CD14-positive monocyte (primary cell): ENCODE measurements around the gene ZNF710. TPM values are rescaled to one million over a fixed set of nuclear protein-coding genes. Genes with fewer than 3 reads are reported as not detected.

Experiments used
- DNase-seq, 3 donors: peaks; one replicate each; pipeline ENCODE4 v3.0.0-alpha.2; 2011 to 2022
- H2AFZ ChIP-seq: 2 replicates; pipeline ENCODE4 v1.6.0; 2012; ENCODE audit warnings: mild to moderate bottlenecking, low read depth, low read length, inconsistent platforms; ENCODE audit not compliant: insufficient read depth, poor library complexity, severe bottlenecking
- H3K27ac ChIP-seq, 2 donors: 1 replicate in 1 of 2; 2 replicates in 1 of 2; pipeline ENCODE4 v1.5.1; 2012 to 2013; ENCODE audit warnings: low read length in 2 of 2, control low read depth in 1 of 2, inconsistent platforms in 1 of 2, low read depth in 1 of 2, mild to moderate bottlenecking in 1 of 2
- H3K27me3 ChIP-seq, 2 donors: one replicate each; pipeline versions ENCODE4 v1.6.0 to v1.6.1; 2011 to 2013; ENCODE audit warnings: low read length in 2 of 2; ENCODE audit not compliant: control insufficient read depth in 2 of 2, insufficient read depth in 2 of 2
- H3K36me3 ChIP-seq, 2 donors: replicated peaks in 1 of 2; 1 replicate in 1 of 2; 2 replicates in 1 of 2; pipeline versions ENCODE4 v1.5.1 to v1.6.1; 2012 to 2013; ENCODE audit warnings: low read length in 2 of 2, control low read depth in 1 of 2, inconsistent platforms in 1 of 2, mild to moderate bottlenecking in 1 of 2; ENCODE audit not compliant: insufficient read depth in 2 of 2, control insufficient read depth in 1 of 2
- H3K4me1 ChIP-seq, 2 donors: 1 replicate in 1 of 2; 2 replicates in 1 of 2; pipeline versions ENCODE4 v1.5.1 to v1.6.1; 2012 to 2013; ENCODE audit warnings: low read length in 2 of 2, control low read depth in 1 of 2, inconsistent platforms in 1 of 2, mild to moderate bottlenecking in 1 of 2, moderate library complexity in 1 of 2; ENCODE audit not compliant: insufficient read depth in 2 of 2, control insufficient read depth in 1 of 2
- H3K4me2 ChIP-seq: replicated peaks from 2 replicates; pipeline ENCODE3; 2012; ENCODE audit warnings: low read length, moderate library complexity, mild to moderate bottlenecking; ENCODE audit not compliant: poor library complexity, severe bottlenecking; ENCODE audit errors: extremely low read depth
- H3K4me3 ChIP-seq, 3 experiments: fragments of 200-600 bp in 1 of 3; sonication (generic) in 1 of 3; replicated peaks in 1 of 3; 1 replicate in 2 of 3; 2 replicates in 1 of 3; pipeline ENCODE4 v1.5.1; 2011 to 2013; ENCODE audit warnings: low read length in 3 of 3, mild to moderate bottlenecking in 3 of 3, control low read depth in 2 of 3, low read depth in 2 of 3, inconsistent platforms in 1 of 3, moderate library complexity in 1 of 3
- H3K79me2 ChIP-seq: 2 replicates; pipeline ENCODE4 v1.6.0; 2012; ENCODE audit warnings: mild to moderate bottlenecking, control low read depth, inconsistent platforms, low read length, moderate library complexity; ENCODE audit not compliant: insufficient read depth
- H3K9ac ChIP-seq: 2 replicates; pipeline ENCODE4 v1.6.0; 2017; ENCODE audit warnings: low read length, mild to moderate bottlenecking; ENCODE audit not compliant: insufficient read depth, poor library complexity, severe bottlenecking
- H3K9me3 ChIP-seq, 2 donors: replicated peaks in 1 of 2; 1 replicate in 1 of 2; 2 replicates in 1 of 2; pipeline versions ENCODE4 v1.5.1 to v1.6.1; 2012 to 2013; ENCODE audit warnings: low read length in 2 of 2, control low read depth in 1 of 2; ENCODE audit not compliant: control insufficient read depth in 1 of 2, insufficient read depth in 1 of 2
- H4K20me1 ChIP-seq: 2 replicates; pipeline ENCODE4 v1.6.0; 2012; ENCODE audit warnings: mild to moderate bottlenecking, low read length, control low read depth, moderate library complexity; ENCODE audit not compliant: insufficient read depth
- H3K27ac Mint-ChIP-seq, 7 donors: one replicate each; pipeline ENCODE4 v1.8.0; 2020; ENCODE audit warnings: mild to moderate bottlenecking in 7 of 7, mixed read lengths in 7 of 7, moderate library complexity in 6 of 7, inconsistent platforms in 2 of 7
- H3K27me3 Mint-ChIP-seq, 3 donors: one replicate each; pipeline ENCODE4 v1.8.0; 2021 to 2022; ENCODE audit warnings: low read depth in 3 of 3, mild to moderate bottlenecking in 3 of 3, mixed read lengths in 3 of 3, moderate library complexity in 3 of 3, inconsistent platforms in 1 of 3
- H3K36me3 Mint-ChIP-seq, 2 donors: one replicate each; pipeline ENCODE4 v1.8.0; 2020; ENCODE audit warnings: mixed read lengths in 2 of 2, inconsistent platforms in 1 of 2, mild to moderate bottlenecking in 1 of 2
- H3K4me1 Mint-ChIP-seq: one replicate; pipeline ENCODE4 v1.8.0; 2020; ENCODE audit warnings: mild to moderate bottlenecking, mixed read lengths
- H3K4me3 Mint-ChIP-seq, 2 donors: one replicate each; pipeline ENCODE4 v1.8.0; 2020; ENCODE audit warnings: mild to moderate bottlenecking in 2 of 2, mixed read lengths in 2 of 2, moderate library complexity in 1 of 2
- H3K9me3 Mint-ChIP-seq, 7 donors: one replicate each; pipeline ENCODE4 v1.8.0; 2020 to 2022; ENCODE audit warnings: mixed read lengths in 7 of 7, mild to moderate bottlenecking in 6 of 7, moderate library complexity in 6 of 7, inconsistent platforms in 2 of 7
- WGBS: methylation state at CpG from one replicate; pipeline ENCODE4 v1.1.5; 2013; ENCODE audit warnings: missing lambda C conversion rate; ENCODE audit not compliant: insufficient coverage; 5-methylcytosine and 5-hydroxymethylcytosine counted together
- intact Hi-C, 2 donors: fragments of 100-400 bp; cut with micrococcal nuclease; formaldehyde crosslinking; loops; one replicate each; pipeline versions ENCODE4 v1.15.0 to v1.15.1; 2023
- polyA plus RNA-seq, 3 donors: library from polyadenylated mRNA; depleted of rRNA in 1 of 3; unstranded in 2 of 3; stranded (reverse) in 1 of 3; fragments of 300-500 nt in 2 of 3; fragments of >200 nt in 1 of 3; fragmentation: Illumina TruSeq in 2 of 3; gene quantifications; 1 replicate in 2 of 3; 2 replicates in 1 of 3; pipeline ENCODE4 v1.2.3, GENCODE V29; 2012 to 2021
- TF ChIP-seq, protein P1 (sequence below): fragments of 200-600 bp; IDR thresholded peaks from one replicate; pipeline ENCODE4 v1.8.0; 2022; ENCODE audit warnings: antibody characterized with exemption, mild to moderate bottlenecking

The ZNF710 gene
- polyA plus RNA-seq, 3 donors = 3.4 to 45.6 (median 4.8) TPM

DNA sequence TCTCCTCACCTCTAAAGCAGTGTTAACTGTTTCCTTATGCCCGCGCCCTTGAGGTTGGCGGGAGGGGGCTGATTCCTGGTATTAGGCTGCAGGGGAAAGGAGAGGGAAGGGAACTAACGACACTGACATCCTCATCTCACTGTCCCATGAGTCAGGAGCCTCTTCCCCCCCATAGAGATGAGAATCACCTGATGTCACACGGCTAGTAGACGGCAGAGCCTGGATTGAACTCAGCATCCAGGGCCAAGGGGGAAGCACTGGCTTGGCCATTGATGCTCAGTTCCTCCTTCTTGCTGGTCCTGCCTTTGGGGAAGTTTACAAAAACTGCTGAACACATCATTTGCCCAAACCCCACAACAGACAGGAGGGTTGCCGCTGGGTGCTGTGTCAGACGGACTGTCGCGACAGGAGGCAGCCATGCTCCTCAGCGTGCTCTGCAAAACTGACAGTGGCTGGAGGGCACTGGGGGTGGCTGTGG lies 62.7 kb downstream of the ZNF710 start:
- no peaks in the 10 kb centered on the region for H3K9me3 ChIP-seq
- H3K4me2 ChIP-seq = peak overlapping the region; percentile 70
- H3K79me2 ChIP-seq = peaks cover 76% of the 10 kb centered on the region
- H3K27me3 ChIP-seq = no peaks in the 10 kb centered on the region
- Mint-ChIP-seq H3K4me3 (peak overlapping the region; percentile 50 to 64), H3K36me3 (peaks cover 22 to 42% of the 10 kb centered on the region in 2 donors), H3K9me3 (no peaks in the 10 kb centered on the region), H3K27ac (peak overlapping the region; percentile 95 to 99 (median 97)), H3K27me3 (peaks cover 0 to 4% (median 0%) of the 10 kb centered on the region in 3 donors), H3K4me1 (peaks cover 75% of the 10 kb centered on the region)
- H3K4me3 ChIP-seq = peak overlapping the region in 1 of 3 experiments; percentile 62
- TF ChIP-seq, protein P1, sequence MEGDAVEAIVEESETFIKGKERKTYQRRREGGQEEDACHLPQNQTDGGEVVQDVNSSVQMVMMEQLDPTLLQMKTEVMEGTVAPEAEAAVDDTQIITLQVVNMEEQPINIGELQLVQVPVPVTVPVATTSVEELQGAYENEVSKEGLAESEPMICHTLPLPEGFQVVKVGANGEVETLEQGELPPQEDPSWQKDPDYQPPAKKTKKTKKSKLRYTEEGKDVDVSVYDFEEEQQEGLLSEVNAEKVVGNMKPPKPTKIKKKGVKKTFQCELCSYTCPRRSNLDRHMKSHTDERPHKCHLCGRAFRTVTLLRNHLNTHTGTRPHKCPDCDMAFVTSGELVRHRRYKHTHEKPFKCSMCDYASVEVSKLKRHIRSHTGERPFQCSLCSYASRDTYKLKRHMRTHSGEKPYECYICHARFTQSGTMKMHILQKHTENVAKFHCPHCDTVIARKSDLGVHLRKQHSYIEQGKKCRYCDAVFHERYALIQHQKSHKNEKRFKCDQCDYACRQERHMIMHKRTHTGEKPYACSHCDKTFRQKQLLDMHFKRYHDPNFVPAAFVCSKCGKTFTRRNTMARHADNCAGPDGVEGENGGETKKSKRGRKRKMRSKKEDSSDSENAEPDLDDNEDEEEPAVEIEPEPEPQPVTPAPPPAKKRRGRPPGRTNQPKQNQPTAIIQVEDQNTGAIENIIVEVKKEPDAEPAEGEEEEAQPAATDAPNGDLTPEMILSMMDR = no peak
- intact Hi-C loops = loop anchor here in 1 of 2 donors (5.0 kb wide), 1 partner anchor 172 kb away; the partner anchor contains the start of gene AP3S2
- H3K9ac ChIP-seq = peak overlapping the region; percentile 70
- no peak overlapping the region for H2AFZ ChIP-seq
- DNase-seq = peak; percentile 95 to 99 (median 98)
- H3K27ac ChIP-seq = peak overlapping the region; percentile 91 to 96
- peaks cover 80 to 93% of the 10 kb centered on the region in 2 donors for H3K4me1 ChIP-seq
- WGBS = 0% methylated on average over 2 of the region's 11 CpGs
- H4K20me1 ChIP-seq = no peaks in the 10 kb centered on the region
- peaks cover 23 to 25% of the 10 kb centered on the region in 2 donors for H3K36me3 ChIP-seq

DNA sequence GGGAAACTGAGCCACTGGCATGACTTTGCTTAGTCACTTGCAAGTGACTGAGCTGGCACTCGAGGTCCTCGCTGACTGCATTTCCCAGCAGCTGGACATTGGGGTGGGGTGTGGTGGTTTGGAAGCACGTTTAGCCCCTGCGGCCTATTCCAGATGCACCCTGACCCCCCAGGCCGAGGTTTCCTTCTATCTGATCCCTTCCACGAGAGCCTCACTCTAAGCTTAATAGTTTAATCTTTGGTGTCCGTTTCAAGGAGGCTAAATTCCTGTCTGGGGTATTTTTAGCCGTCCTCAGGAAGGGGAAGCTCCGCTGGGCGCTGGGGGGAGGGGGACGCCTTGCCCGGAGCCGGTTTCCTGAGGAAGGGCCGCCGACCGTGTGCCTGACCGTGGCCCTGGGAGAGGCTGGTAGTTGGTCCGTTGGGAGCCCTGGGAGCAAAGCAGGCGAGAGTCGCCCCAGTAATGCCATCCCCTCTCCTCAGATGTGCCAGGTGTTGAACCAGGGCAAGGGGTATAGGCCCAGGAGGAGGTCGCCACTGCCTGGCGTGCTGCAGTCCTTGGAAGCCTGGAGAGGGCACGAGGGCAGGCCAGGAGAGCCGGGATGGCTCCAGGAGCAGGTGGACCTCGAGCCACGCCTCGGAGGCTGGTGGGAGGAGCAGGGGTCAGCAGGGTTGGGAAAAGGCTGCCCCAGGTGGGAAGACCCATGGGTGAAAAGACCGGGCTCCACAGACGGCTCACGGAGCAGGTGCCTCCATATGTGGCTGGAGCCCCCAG lies 64.0 kb downstream of the ZNF710 start:
- Histone ChIP-seq H3K36me3 (peaks cover 25 to 35% of the 10 kb centered on the region in 2 donors), H3K9me3 (no peaks in the 10 kb centered on the region), H3K4me1 (peaks cover 78 to 93% of the 10 kb centered on the region in 2 donors), H2AFZ (peak overlapping the region; percentile 67), H3K4me3 (peak overlapping the region in 1 of 3 experiments; percentile 62), H3K27ac (peak overlapping the region; percentile 91 to 96), H3K4me2 (peak overlapping the region; percentile 70), H4K20me1 (no peaks in the 10 kb centered on the region), H3K27me3 (no peaks in the 10 kb centered on the region), H3K9ac (peak overlapping the region; percentile 70), H3K79me2 (peaks cover 85% of the 10 kb centered on the region)
- intact Hi-C loops = loop anchor here (5.0 kb wide), 2 partner anchors 58 to 173 kb away; partner anchors contain the start of gene AP3S2 (in 1 of the 2)
- DNase-seq = peak; percentile 61 to 80 (median 77)
- peaks cover 30 to 55% of the 10 kb centered on the region in 2 donors for H3K36me3 Mint-ChIP-seq
- peak overlapping the region; percentile 60 to 74 for H3K4me3 Mint-ChIP-seq
- peaks cover 74% of the 10 kb centered on the region for H3K4me1 Mint-ChIP-seq
- H3K27me3 Mint-ChIP-seq = peaks cover 0 to 4% (median 0%) of the 10 kb centered on the region in 3 donors
- WGBS = 24% methylated on average over 25 of the region's 30 CpGs
- no peaks in the 10 kb centered on the region for H3K9me3 Mint-ChIP-seq
- TF ChIP-seq, protein P1 = no peak
- H3K27ac Mint-ChIP-seq = peak overlapping the region; percentile 95 to 99 (median 97)
